H1 (cell line): ENCODE results near the gene TIFAB. TPM values are rescaled to one million over a fixed set of nuclear protein-coding genes. Genes with fewer than 3 reads are reported as not detected.

ENCODE experiments used
- POLR2AphosphoS5 ChIP-seq: IDR thresholded peaks from 2 replicates; pipeline ENCODE4 v1.6.1; 2011; ENCODE audit warnings: low read depth, low read length
- POU5F1 ChIP-seq: IDR thresholded peaks from 2 replicates; pipeline ENCODE4 v1.6.1; 2011; ENCODE audit warnings: low read depth, mild to moderate bottlenecking, low read length, moderate library complexity
- SAP30 ChIP-seq: fragments of 300-600 bp; sonication (generic); IDR thresholded peaks from 2 replicates; pipeline ENCODE4 v1.7.1; 2012; ENCODE audit warnings: low read length, moderate library complexity, mild to moderate bottlenecking, inconsistent platforms; ENCODE audit not compliant: insufficient read depth, insufficient replicate concordance
- polyA plus RNA-seq, 7 experiments: library from polyadenylated mRNA; depleted of rRNA in 3 of 7; stranded (reverse) in 5 of 7; unstranded in 2 of 7; fragments of >200 nt in 5 of 7; fragments of 200-250 nt in 2 of 7; gene quantifications; 1 replicate in 5 of 7; 2 replicates in 1 of 7; 4 replicates in 1 of 7; pipeline versions ENCODE4 v1.2.1 to v1.2.3, GENCODE V29; 2011 to 2013; ENCODE audit warnings: missing spikeins in 2 of 7, mixed read lengths in 2 of 7
- total RNA-seq: library from RNA; stranded (reverse); fragmentation: NEBNext Ultra II Directional; extraction: Animal tissue kit (Norgen Biotek cat#: 25700); gene quantifications from 2 replicates; pipeline ENCODE4 v1.2.1, GENCODE V29; 2021

TIFAB gene
- total and polyA plus RNA-seq, 2 of the 8 experiments (the other 6 are each of a cell fraction or from before 2014, with no cell fraction given), result not detected

- TF ChIP-seq POU5F1 (no peak), POLR2AphosphoS5 (no peak), SAP30 (no peak)
These were observed 6.2 kb upstream of the TIFAB start (continued) for GRCh38 chr5:135458356-135458755.
